ENCODE results near the gene CMTM4.

GRCh38 chr16:66617010-66617434 is 79.5 kb downstream of the CMTM4 start:
- TF ChIP-seq TCF12 (IDR thresholded peaks at IDR 0.05; ENCODE audit: low read depth, low read length) (no peak), JUN (IDR thresholded peaks at IDR 0.05; ENCODE audit: low read depth, low read length) (no peak), POLR2A (IDR thresholded peaks at IDR 0.05; ENCODE audit: control extremely low read depth in 1 of 2, low read depth in 2 of 2, low read length in 2 of 2) (no peak), EP300 (IDR thresholded peaks at IDR 0.05; ENCODE audit: borderline replicate concordance in 1 of 2, low read depth in 2 of 2, low read length in 2 of 2) (no peak), CTCF (IDR thresholded peaks at IDR 0.05; ENCODE audit: control extremely low read depth in 1 of 3, insufficient read depth in 1 of 3, low read depth in 1 of 3, low read length in 3 of 3) (no peak), TAF1 (IDR thresholded peaks at IDR 0.05; ENCODE audit: low read depth, low read length) (no peak), TBP (IDR thresholded peaks at IDR 0.05; ENCODE audit: low read depth, low read length) (no peak)

All from H1 (cell line).